Measurements from ENCODE around the gene FTO. TPM values are rescaled to one million over a fixed set of nuclear protein-coding genes. Genes with fewer than 3 reads are reported as not detected.

The FTO gene
- polyA plus RNA-seq, 2 of the 4 experiments (the other 2 are of a cell fraction) = 48.7 to 101 TPM

DNA sequence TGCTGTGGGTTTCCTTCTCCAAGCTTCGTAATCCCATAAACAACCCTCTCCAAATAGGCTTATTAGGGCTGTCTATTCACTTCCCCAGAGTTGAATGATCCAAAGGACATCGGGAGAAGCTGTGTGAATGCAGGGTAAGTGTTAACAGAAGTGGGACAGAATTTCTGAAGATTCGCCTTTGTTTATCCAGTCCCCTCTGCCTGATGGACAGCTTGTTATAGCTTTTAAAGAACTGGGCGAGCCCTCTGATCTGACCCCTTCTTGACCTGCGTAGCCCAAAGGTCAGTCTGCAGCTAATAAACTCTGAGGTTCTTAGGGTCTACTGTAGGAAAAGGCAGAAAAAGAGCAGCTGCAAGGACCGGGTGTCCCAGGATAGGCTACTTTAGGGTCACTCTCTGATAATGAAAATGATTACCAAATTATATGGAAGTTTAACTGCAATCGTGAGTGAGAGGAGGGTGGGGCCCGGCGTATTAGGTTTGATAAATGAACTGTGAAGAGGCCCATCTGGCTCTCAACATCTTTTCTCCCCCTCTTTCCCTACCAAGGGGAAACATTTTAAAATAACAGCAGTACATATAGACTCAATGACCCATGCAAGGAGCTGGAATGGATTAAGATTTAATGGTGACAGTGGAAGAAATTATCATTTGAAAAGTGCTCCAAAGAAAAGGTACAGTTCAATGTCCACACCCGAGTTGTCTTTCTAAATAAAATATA is 233.4 kb downstream of the FTO start:
- H3K4me3 ChIP-seq = no peak overlapping the region
- no peak for TF ChIP-seq CTCF (IDR thresholded peaks at IDR 0.05)
- TF ChIP-seq CHD4 (IDR thresholded peaks at IDR 0.05; ENCODE audit: borderline replicate concordance) = no peak
- no peak for TF ChIP-seq CHD2 (IDR thresholded peaks at IDR 0.05; ENCODE audit: low read length, partially characterized antibody)
- TF ChIP-seq E2F6 (IDR thresholded peaks at IDR 0.05; ENCODE audit: borderline replicate concordance, low read depth) = no peak
- no peak for TF ChIP-seq NFE2L2 (conservative IDR thresholded peaks at IDR 0.05; ENCODE audit: low read length)
- TF ChIP-seq ZSCAN20 (CRISPR knock-in tag; IDR thresholded peaks at IDR 0.05) = no peak
- TF ChIP-seq SMC3 (IDR thresholded peaks at IDR 0.05) = no peak
- TF ChIP-seq ZNF302 (CRISPR knock-in tag; IDR thresholded peaks at IDR 0.05) = no peak
- no peak for TF ChIP-seq NR3C1 (IDR thresholded peaks at IDR 0.05)
- no peak for TF ChIP-seq RCOR1 (IDR thresholded peaks at IDR 0.05; ENCODE audit: low read depth, low read length)
- no peak for TF ChIP-seq EHF (CRISPR knock-in tag; IDR thresholded peaks at IDR 0.05)
- TF ChIP-seq, protein P1, sequence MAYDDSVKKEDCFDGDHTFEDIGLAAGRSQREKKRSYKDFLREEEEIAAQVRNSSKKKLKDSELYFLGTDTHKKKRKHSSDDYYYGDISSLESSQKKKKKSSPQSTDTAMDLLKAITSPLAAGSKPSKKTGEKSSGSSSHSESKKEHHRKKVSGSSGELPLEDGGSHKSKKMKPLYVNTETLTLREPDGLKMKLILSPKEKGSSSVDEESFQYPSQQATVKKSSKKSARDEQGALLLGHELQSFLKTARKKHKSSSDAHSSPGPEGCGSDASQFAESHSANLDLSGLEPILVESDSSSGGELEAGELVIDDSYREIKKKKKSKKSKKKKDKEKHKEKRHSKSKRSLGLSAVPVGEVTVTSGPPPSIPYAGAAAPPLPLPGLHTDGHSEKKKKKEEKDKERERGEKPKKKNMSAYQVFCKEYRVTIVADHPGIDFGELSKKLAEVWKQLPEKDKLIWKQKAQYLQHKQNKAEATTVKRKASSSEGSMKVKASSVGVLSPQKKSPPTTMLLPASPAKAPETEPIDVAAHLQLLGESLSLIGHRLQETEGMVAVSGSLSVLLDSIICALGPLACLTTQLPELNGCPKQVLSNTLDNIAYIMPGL (CRISPR knock-in tag; IDR thresholded peaks at IDR 0.05; ENCODE audit: borderline replicate concordance) = no peak
- no peak for TF ChIP-seq HOXB5 (CRISPR knock-in tag; IDR thresholded peaks at IDR 0.05)
- WGBS (ENCODE audit: missing lambda C conversion rate) = 90% methylated on average over 10 of the region's 10 CpGs
- no peak overlapping the region for H3K27ac ChIP-seq
- DNase-seq (ENCODE audit: low read depth in 1 of 2, low spot score in 1 of 2) = no peak
- no peak for ATAC-seq
- CTCF ChIA-PET = interaction anchor here (1.1 to 1.2 kb wide), 2 partner anchors 45 to 345 kb away, joined by 3 read pairs; no protein-coding TSS in a partner anchor
- H3K9me3 ChIP-seq = no peaks in the 10 kb centered on the region
- FAIRE-seq = no peak
- POLR2A ChIA-PET = no interaction called here
- no peak overlapping the region for H3K4me2 ChIP-seq
- no peaks in the 10 kb centered on the region for H3K4me1 ChIP-seq

DNA sequence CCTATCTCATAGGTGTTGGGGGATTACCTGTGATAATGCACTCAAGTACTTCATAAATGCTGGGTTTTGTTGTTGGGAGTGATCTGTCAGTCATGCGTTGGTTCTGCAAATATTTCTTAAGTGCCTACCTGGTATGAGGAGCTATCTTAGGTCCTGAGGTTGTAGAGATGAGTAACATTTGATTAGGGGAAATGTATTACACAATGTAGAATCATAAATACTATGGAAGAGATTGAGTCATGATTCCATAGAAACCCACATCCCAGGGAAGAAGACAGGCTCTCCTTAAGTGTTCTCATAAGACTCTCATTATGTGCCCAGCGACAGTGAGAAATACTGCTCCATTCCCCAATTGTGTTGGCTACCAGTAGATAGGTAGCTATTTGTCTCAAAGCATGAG is 240.1 kb downstream of the FTO start:
- DNase-seq (ENCODE audit: low read depth in 1 of 2, low spot score in 1 of 2) (no peak), FAIRE-seq (no peak), ATAC-seq (no peak)
- H3K4me1 ChIP-seq = no peaks in the 10 kb centered on the region
- H3K4me3 ChIP-seq = no peak overlapping the region
- H3K4me2 ChIP-seq = no peak overlapping the region
- TF ChIP-seq E2F6 (IDR thresholded peaks at IDR 0.05; ENCODE audit: borderline replicate concordance, low read depth) (no peak), USF2 (IDR thresholded peaks at IDR 0.05) (no peak), PBX3 (IDR thresholded peaks at IDR 0.05) (no peak), KDM1A (IDR thresholded peaks at IDR 0.05; ENCODE audit: low read depth) (no peak), MYC (IDR thresholded peaks at IDR 0.05; ENCODE audit: borderline replicate concordance, low read length) (no peak), FOXS1 (CRISPR knock-in tag; IDR thresholded peaks at IDR 0.05) (no peak), NPAS2 (CRISPR knock-in tag; IDR thresholded peaks at IDR 0.05; ENCODE audit: borderline replicate concordance) (no peak), ZSCAN20 (CRISPR knock-in tag; IDR thresholded peaks at IDR 0.05) (no peak), ESRRA (IDR thresholded peaks at IDR 0.05; ENCODE audit: borderline replicate concordance, low read length) (no peak), ZC3H11A (IDR thresholded peaks at IDR 0.05) (no peak), MAFK (IDR thresholded peaks at IDR 0.05; ENCODE audit: partially characterized antibody) (no peak), POLR2A (IDR thresholded peaks at IDR 0.05; ENCODE audit: low read length) (no peak)
- WGBS (ENCODE audit: missing lambda C conversion rate) = 90% methylated on average over 2 of the region's 2 CpGs
- no peak overlapping the region for H3K27ac ChIP-seq
- H3K9me3 ChIP-seq = no peaks in the 10 kb centered on the region
- ChIA-PET POLR2A (no interaction called here), CTCF (no interaction called here)

All from A549 (cell line).